Cardiac muscle cell (in vitro differentiated cells and primary cell): ENCODE results near the gene CACNG5. TPM values are rescaled to one million over a fixed set of nuclear protein-coding genes. Genes with fewer than 3 reads are reported as not detected.

Experiments
- DNase-seq, 2 donors: peaks; one replicate each; pipeline versions ENCODE4 v3.0.0 to v3.0.0-alpha.2; 2010 to 2017; ENCODE audit warnings: low read depth in 1 of 2, low spot score in 1 of 2
- H3K27ac ChIP-seq: fragments of 200-600 bp; sonication (generic); 2 replicates; pipeline ENCODE4 v1.5.1; 2016
- H3K27me3 ChIP-seq: fragments of 200-600 bp; sonication (generic); 2 replicates; pipeline ENCODE4 v1.6.0; 2016; ENCODE audit warnings: control low read depth
- H3K36me3 ChIP-seq: fragments of 200-600 bp; sonication (generic); 2 replicates; pipeline ENCODE4 v1.5.1; 2016; ENCODE audit warnings: control low read depth
- H3K4me1 ChIP-seq: fragments of 200-600 bp; sonication (generic); 2 replicates; pipeline ENCODE4 v1.8.1; 2017; ENCODE audit warnings: low read depth, mild to moderate bottlenecking, mixed run types
- H3K4me3 ChIP-seq: fragments of 200-600 bp; sonication (generic); 2 replicates; pipeline ENCODE4 v1.5.1; 2016; ENCODE audit warnings: mild to moderate bottlenecking
- H3K9me3 ChIP-seq: fragments of 200-600 bp; sonication (generic); 2 replicates; pipeline ENCODE4 v1.5.1; 2017; ENCODE audit warnings: low read depth, mild to moderate bottlenecking, control low read depth
- CTCF ChIP-seq: IDR thresholded peaks from 2 replicates; pipeline ENCODE4 v1.5.1; 2012; ENCODE audit warnings: low read depth, mild to moderate bottlenecking, low read length
- polyA plus RNA-seq: library from polyadenylated mRNA; unstranded; fragments of >200 nt; fragmentation: Nextera tagmentation; extraction: Ambion mirVana; gene quantifications from 2 replicates; pipeline ENCODE4 v1.2.1, GENCODE V29; 2016
- total RNA-seq: library from RNA; depleted of rRNA; stranded (reverse); fragments of >200 nt; gene quantifications from 2 replicates; pipeline ENCODE4 v1.2.3, GENCODE V29; 2016

CACNG5 gene
- total and polyA plus RNA-seq, 2 experiments from 2014 or later = not detected

- H3K4me1 ChIP-seq = no peaks in the 10 kb centered on the region
- no peaks in the 10 kb centered on the region for H3K27me3 ChIP-seq
- H3K9me3 ChIP-seq = no peaks in the 10 kb centered on the region
- DNase-seq = no peak
- H3K4me3 ChIP-seq = no peak overlapping the region
- no peak for TF ChIP-seq CTCF
- H3K27ac ChIP-seq = no peak overlapping the region
- no peaks in the 10 kb centered on the region for H3K36me3 ChIP-seq
Measured at GRCh38 chr17:66916946-66917345, 82.0 kb downstream of the CACNG5 start.

GRCh38 chr17:66918896-66919295 lies 84.0 kb downstream of the CACNG5 start:
- no peaks in the 10 kb centered on the region for H3K36me3 ChIP-seq
- no peak for TF ChIP-seq CTCF
- H3K9me3 ChIP-seq = no peaks in the 10 kb centered on the region
- no peak overlapping the region for H3K27ac ChIP-seq
- H3K4me1 ChIP-seq = no peaks in the 10 kb centered on the region
- no peak for DNase-seq
- H3K27me3 ChIP-seq = no peaks in the 10 kb centered on the region
- H3K4me3 ChIP-seq = no peak overlapping the region

- H3K27me3 ChIP-seq = no peaks in the 10 kb centered on the region
- no peak overlapping the region for H3K4me3 ChIP-seq
- DNase-seq = no peak
- H3K27ac ChIP-seq = no peak overlapping the region
- H3K36me3 ChIP-seq = no peaks in the 10 kb centered on the region
- no peaks in the 10 kb centered on the region for H3K9me3 ChIP-seq
- TF ChIP-seq CTCF = no peak
- no peaks in the 10 kb centered on the region for H3K4me1 ChIP-seq
Measured at GRCh38 chr17:66920435-66920834, 85.5 kb downstream of the CACNG5 start.

GRCh38 chr17:66920950-66921349 lies 86.0 kb downstream of the CACNG5 start:
- Histone ChIP-seq H3K9me3 (no peaks in the 10 kb centered on the region), H3K4me1 (no peaks in the 10 kb centered on the region), H3K36me3 (no peaks in the 10 kb centered on the region), H3K27ac (no peak overlapping the region), H3K4me3 (no peak overlapping the region), H3K27me3 (no peaks in the 10 kb centered on the region)
- no peak for TF ChIP-seq CTCF
- DNase-seq = peak in 1 of 2 donors; percentile 11

GRCh38 chr17:66923886-66924285 lies 89.0 kb downstream of the CACNG5 start:
- no peak overlapping the region for H3K4me3 ChIP-seq
- TF ChIP-seq CTCF = no peak
- DNase-seq = no peak

More at GRCh38 chr17:66923886-66924285, 89.0 kb downstream of the CACNG5 start:
- Histone ChIP-seq H3K27ac (no peak overlapping the region), H3K27me3 (no peaks in the 10 kb centered on the region), H3K4me1 (no peaks in the 10 kb centered on the region), H3K9me3 (no peaks in the 10 kb centered on the region), H3K36me3 (no peaks in the 10 kb centered on the region)
